GM15510 (cell line): Measurements from ENCODE around the gene NEK7.

Experiments
- POLR2A ChIP-seq: IDR thresholded peaks from 3 replicates; pipeline ENCODE4 v1.6.1; 2011; ENCODE audit warnings: borderline replicate concordance; ENCODE audit not compliant: insufficient read length; ENCODE audit errors: extremely low read depth

The NEK7 gene

GRCh38 chr1:198174297-198174696 is 17.5 kb downstream of the NEK7 start:
- no peak for TF ChIP-seq POLR2A

- TF ChIP-seq POLR2A: no peak
These were observed 18.8 kb downstream of the NEK7 start for GRCh38 chr1:198175423-198176170.

GRCh38 chr1:198176179-198176578 is 19.4 kb downstream of the NEK7 start:
- TF ChIP-seq POLR2A: no peak

GRCh38 chr1:198177546-198177945 is 20.7 kb downstream of the NEK7 start:
- TF ChIP-seq POLR2A: no peak

GRCh38 chr1:198178615-198179014 is 21.8 kb downstream of the NEK7 start:
- TF ChIP-seq POLR2A: no peak

GRCh38 chr1:198179556-198179981 is 22.8 kb downstream of the NEK7 start:
- TF ChIP-seq POLR2A: no peak

GRCh38 chr1:198183605-198184004 is 26.8 kb downstream of the NEK7 start:
- no peak for TF ChIP-seq POLR2A

GRCh38 chr1:198184516-198184915 is 27.7 kb downstream of the NEK7 start:
- no peak for TF ChIP-seq POLR2A

GRCh38 chr1:198185146-198185545 is 28.3 kb downstream of the NEK7 start:
- TF ChIP-seq POLR2A: no peak

GRCh38 chr1:198185759-198186158 is 29.0 kb downstream of the NEK7 start:
- TF ChIP-seq POLR2A: no peak

GRCh38 chr1:198186916-198187580 is 30.2 kb downstream of the NEK7 start:
- TF ChIP-seq POLR2A: no peak

GRCh38 chr1:198187973-198188588 is 31.3 kb downstream of the NEK7 start:
- no peak for TF ChIP-seq POLR2A

- TF ChIP-seq POLR2A: no peak
These were observed 34.3 kb downstream of the NEK7 start for GRCh38 chr1:198191117-198191516.

- TF ChIP-seq POLR2A: no peak
These were observed 39.8 kb downstream of the NEK7 start for GRCh38 chr1:198196630-198197029.

- no peak for TF ChIP-seq POLR2A
These were observed 40.5 kb downstream of the NEK7 start for GRCh38 chr1:198197285-198197684.

GRCh38 chr1:198199105-198199504 is 42.3 kb downstream of the NEK7 start:
- TF ChIP-seq POLR2A: no peak

GRCh38 chr1:198201956-198202784 is 45.4 kb downstream of the NEK7 start:
- no peak for TF ChIP-seq POLR2A
